Measurements from ENCODE around the gene PIP5K1B. TPM values are rescaled to one million over a fixed set of nuclear protein-coding genes. Genes with fewer than 3 reads are reported as not detected.

PIP5K1B gene
- total RNA-seq, 1 experiment from 2014 or later: 2.5 TPM

DNA sequence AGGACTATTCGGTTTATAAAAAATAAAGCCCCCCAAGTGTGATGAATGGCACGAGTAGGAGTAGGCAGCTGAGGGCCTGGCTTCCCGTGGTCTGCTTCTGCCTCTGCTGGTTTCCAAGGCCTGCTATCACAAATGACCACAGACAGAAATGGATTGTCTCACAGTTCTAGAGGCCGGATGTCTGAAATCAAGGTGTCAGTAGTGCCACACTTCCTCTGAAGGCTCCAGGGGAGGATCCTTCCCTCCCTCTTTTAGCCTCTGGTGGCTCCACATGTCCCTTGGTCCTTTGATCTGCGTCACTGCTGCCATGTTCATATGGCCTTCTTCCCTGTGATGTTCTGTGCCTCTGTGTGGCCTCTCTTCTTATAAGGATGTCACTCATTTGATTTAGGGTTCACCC is 293.8 kb downstream of the PIP5K1B start:
- H3K27me3 ChIP-seq (ENCODE audit: insufficient read depth, low read length): no peaks in the 10 kb centered on the region
- no peaks in the 10 kb centered on the region for H3K4me1 ChIP-seq (ENCODE audit: insufficient read depth, low read length)
- H2BK20ac ChIP-seq (ENCODE audit: low read depth, low read length, poor library complexity, severe bottlenecking): no peak overlapping the region
- no peak overlapping the region for H2BK12ac ChIP-seq (ENCODE audit: insufficient read length, low read depth, low read length)
- H2AK5ac ChIP-seq (ENCODE audit: insufficient read length, low read length): no peak overlapping the region
- H4K20me1 ChIP-seq (ENCODE audit: control insufficient read depth, insufficient read depth, insufficient read length): no peaks in the 10 kb centered on the region
- WGBS (ENCODE audit: extremely low coverage, insufficient read length, low lambda C conversion rate): no CpG with 5 or more reads among the region's 5 CpGs
- no peaks in the 10 kb centered on the region for H3K9me3 ChIP-seq (ENCODE audit: control insufficient read depth, low read depth, low read length)
- no peak overlapping the region for H3K18ac ChIP-seq (ENCODE audit: insufficient read length, low read depth, low read length)
- no peak overlapping the region for H3K27ac ChIP-seq (ENCODE audit: insufficient read length, low read depth, low read length)
- no peak overlapping the region for H2BK15ac ChIP-seq (ENCODE audit: low read depth, low read length)
- H2BK120ac ChIP-seq (ENCODE audit: low read depth, low read length, poor library complexity, severe bottlenecking): no peak overlapping the region
- no peak overlapping the region for H3K9ac ChIP-seq (ENCODE audit: extremely low read depth, insufficient read length, low read length)
- no peak overlapping the region for H3K4ac ChIP-seq (ENCODE audit: low read depth, low read length)
- no peak overlapping the region for H4K5ac ChIP-seq (ENCODE audit: insufficient read length, low read depth, low read length)
- H3T11ph ChIP-seq (ENCODE audit: low read length): no peak overlapping the region
- no peak overlapping the region for H3K27ac Mint-ChIP-seq
- H2AFZ ChIP-seq (ENCODE audit: low read length): no peak overlapping the region
- no peaks in the 10 kb centered on the region for H3K79me2 ChIP-seq (ENCODE audit: insufficient read depth, low read length)
- no peak overlapping the region for H3K56ac ChIP-seq (ENCODE audit: insufficient read length, low read depth, low read length)
- no peak overlapping the region for H4K91ac ChIP-seq (ENCODE audit: insufficient read length, low read depth, low read length)
- no peak overlapping the region for H2BK5ac ChIP-seq (ENCODE audit: insufficient read length, low read length)
- no peaks in the 10 kb centered on the region for H3K36me3 Mint-ChIP-seq (ENCODE audit: insufficient read depth in 1 of 3, low read depth in 3 of 3)
- H3K9me3 Mint-ChIP-seq: no peaks in the 10 kb centered on the region
- H3K4me2 ChIP-seq (ENCODE audit: insufficient read depth, insufficient read length, low read length): no peak overlapping the region
- no peak for DNase-seq
- H4K8ac ChIP-seq (replicated peaks; ENCODE audit: insufficient read length, low read depth, low read length): no peak overlapping the region
- H3K4me1 Mint-ChIP-seq: peaks cover 26 to 35% of the 10 kb centered on the region in 2 experiments
- H3K4me3 Mint-ChIP-seq: no peak overlapping the region
- H3K23ac ChIP-seq (ENCODE audit: insufficient read length, low read depth, low read length): no peak overlapping the region
- H3K79me1 ChIP-seq (ENCODE audit: insufficient read depth, low read depth, low read length, poor library complexity, severe bottlenecking): no peaks in the 10 kb centered on the region
- no peak overlapping the region for H3K14ac ChIP-seq (ENCODE audit: insufficient read depth, low read length)
- no peaks in the 10 kb centered on the region for H3K23me2 ChIP-seq (ENCODE audit: insufficient read length, low read depth, low read length, poor library complexity, severe bottlenecking)
- TF ChIP-seq, protein P1, sequence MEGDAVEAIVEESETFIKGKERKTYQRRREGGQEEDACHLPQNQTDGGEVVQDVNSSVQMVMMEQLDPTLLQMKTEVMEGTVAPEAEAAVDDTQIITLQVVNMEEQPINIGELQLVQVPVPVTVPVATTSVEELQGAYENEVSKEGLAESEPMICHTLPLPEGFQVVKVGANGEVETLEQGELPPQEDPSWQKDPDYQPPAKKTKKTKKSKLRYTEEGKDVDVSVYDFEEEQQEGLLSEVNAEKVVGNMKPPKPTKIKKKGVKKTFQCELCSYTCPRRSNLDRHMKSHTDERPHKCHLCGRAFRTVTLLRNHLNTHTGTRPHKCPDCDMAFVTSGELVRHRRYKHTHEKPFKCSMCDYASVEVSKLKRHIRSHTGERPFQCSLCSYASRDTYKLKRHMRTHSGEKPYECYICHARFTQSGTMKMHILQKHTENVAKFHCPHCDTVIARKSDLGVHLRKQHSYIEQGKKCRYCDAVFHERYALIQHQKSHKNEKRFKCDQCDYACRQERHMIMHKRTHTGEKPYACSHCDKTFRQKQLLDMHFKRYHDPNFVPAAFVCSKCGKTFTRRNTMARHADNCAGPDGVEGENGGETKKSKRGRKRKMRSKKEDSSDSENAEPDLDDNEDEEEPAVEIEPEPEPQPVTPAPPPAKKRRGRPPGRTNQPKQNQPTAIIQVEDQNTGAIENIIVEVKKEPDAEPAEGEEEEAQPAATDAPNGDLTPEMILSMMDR (conservative IDR thresholded peaks at IDR 0.05): no peak
- no peaks in the 10 kb centered on the region for H3K27me3 Mint-ChIP-seq (ENCODE audit: low read depth)
